SW480 (cell line): ENCODE data around the gene SETD9.
A peak's percentile ranks its signal among the peaks of the same experiment; 100 is the strongest.

ENCODE experiments used
- DNase-seq: peaks from one replicate; pipeline ENCODE4 v3.0.0-alpha.2; 2016; ENCODE audit warnings: low spot score

The SETD9 gene

GRCh38 chr5:56938858-56939257 lies 29.5 kb downstream of the SETD9 start:
- no peak for DNase-seq

DNA sequence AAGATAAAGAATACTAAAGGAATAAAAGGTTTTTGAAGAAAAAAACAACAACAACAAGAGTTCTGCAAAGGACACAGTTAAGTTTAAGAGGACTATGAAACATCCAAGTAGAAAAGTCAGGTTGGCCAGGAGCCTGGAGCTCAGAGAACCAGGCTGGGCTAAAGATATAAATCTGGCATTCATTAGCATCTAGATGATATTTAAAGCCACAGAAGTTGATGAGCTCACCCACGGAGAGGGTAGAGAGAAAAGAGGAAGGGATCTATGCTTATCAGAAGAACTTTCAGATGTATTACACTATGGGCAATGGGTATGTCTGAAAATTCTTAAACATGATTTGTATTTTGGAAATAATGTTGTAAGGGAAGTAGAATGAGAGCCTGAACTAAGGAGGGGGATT lies 32.6 kb downstream of the SETD9 start:
- DNase-seq, result no peak

- DNase-seq, result no peak
These were observed 37.7 kb downstream of the SETD9 start for GRCh38 chr5:56947052-56947451.

GRCh38 chr5:56950626-56951125 lies 41.3 kb downstream of the SETD9 start:
- DNase-seq, result peak; percentile 47

DNA sequence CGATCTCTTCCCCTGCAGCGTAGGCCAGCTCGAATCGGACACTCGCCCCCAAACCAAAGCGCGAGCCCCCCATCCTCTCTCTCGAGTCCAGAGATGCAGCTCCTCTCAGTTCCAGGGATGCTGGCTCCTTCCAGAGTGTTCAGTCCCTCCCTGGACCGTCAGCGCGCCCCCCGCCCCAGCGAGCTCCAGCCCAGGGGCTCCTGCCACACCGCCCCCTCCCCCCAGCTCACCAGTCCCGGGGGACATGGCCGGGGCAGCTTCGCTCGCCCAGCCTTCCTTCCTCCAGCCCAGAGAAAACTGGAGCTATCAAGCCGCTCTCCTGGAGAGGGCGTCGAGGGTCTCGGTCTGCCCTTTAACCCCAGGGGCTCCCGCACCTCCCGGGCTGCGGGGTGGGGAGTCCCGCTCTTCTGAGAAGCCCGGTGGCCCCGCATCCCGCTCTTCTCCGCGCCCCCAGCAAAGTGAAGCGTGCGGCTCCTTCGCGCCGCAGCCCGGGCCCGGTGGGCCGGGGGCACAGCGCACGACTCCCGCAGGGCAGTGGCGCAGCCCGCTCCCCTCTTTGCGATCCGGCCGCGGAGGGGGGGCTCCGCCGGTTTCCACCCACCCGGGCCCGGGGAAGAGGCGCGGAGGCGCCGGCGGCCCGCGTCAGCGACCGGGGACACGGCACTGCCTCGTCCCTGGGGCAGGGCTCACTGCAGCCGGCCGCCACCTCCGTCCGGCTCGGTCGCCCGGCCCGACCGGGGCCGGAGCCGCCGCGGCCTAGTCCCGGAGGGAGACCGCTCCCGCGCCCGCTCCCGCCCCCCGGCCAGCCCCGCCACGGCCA lies 41.9 kb downstream of the SETD9 start:
- DNase-seq, result peak; percentile 22

DNA sequence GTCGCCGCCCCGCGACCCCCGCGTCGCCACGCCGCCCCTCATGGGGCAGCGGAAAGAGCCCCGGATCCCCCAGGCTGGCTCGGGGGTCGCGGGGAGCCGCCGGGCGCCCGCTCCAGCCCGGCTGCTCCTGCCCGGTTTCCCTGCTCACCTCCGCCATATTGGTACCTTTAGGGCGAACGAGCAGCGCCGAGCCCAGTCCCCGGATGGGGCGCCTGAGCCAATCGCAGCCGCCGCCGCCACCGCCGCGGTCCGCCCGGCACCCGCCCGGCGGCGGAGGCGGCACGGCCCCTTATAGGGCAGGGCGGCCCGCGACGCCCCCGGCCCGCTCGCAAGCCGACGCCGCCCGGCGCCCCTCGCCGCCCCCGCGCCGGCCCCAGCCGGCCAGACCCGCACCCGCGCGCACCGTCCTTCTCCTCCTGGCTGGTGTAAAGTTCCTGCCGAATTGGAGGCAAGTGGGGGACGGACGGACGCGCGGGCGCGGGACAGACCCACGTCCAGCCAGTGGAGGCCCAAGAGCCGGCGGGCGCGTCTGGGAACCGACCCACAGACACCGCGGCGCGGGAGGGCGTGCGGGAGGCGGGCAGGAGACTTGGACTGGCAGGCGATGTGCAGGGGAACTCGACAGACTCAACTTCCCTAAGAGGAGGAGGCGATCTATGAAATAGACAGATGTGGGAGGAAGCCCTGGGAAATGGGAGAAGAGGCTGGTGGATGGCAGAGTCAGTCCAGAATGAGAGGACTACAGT lies 42.7 kb downstream of the SETD9 start, which contains the start of gene MIER3:
MIER3 (minus strand) TSS at position 178 of the 746 bp plus-strand sequence; CDS start at position 157, 21 bp downstream.
- DNase-seq, result peak; percentile 73

DNA sequence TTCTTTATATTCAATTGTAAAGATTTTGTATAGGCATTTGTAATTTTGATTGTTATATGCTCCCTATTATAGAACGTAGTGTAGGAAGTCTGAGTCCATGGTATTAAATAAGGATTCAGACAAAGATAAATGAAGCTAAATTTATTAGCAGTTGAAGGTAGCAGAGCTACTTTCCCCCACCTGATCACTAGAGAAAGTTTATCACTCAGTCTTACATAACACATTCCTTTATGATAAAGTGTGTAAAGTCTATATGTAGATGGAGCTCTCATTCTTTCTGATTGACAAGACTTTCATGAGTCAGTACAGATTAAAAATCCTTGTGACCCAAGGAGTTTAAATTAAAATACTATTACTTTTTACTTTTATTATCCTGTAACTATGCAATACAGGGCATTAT lies 44.9 kb downstream of the SETD9 start:
- DNase-seq, result no peak

DNA sequence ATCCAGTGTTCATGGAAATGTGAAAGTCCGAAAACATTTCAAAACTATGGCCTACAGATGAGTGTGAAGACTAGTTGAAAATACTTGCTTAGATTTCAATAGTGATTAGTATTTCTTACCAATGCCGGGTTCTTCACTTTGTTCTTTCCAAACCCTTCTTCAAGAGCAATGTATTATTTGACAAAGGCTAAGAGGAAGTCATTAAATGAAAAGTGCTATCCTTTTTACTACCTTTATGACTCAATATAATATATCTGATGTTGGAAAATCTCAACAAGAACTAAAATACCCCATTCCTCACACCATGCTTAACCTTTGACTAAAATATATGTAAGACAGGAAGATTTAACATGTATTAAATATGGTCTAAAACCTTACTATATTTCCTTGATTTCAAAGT lies 49.2 kb downstream of the SETD9 start:
- DNase-seq, result no peak

- no peak for DNase-seq
These were observed 49.9 kb downstream of the SETD9 start for GRCh38 chr5:56959326-56959725.

DNA sequence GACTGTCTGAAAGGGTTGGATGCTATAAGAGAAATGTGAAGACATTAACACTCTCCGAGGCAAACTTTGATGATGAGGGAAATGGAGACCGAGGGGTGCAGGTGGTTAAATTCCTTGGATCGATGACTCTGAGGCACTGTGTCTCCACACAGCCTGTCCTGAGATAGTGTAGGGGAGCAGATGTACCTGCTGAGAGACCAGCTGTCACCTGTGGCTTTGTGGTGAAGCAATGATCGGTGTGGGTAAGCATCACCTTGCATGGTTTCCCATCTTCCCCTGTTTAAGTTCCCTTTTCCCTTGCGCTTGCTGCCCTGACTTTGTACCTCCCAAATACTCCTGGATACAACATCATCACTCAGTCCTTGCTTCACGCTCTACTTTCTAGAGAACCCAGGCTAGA lies 52.4 kb downstream of the SETD9 start:
- DNase-seq, result no peak

DNA sequence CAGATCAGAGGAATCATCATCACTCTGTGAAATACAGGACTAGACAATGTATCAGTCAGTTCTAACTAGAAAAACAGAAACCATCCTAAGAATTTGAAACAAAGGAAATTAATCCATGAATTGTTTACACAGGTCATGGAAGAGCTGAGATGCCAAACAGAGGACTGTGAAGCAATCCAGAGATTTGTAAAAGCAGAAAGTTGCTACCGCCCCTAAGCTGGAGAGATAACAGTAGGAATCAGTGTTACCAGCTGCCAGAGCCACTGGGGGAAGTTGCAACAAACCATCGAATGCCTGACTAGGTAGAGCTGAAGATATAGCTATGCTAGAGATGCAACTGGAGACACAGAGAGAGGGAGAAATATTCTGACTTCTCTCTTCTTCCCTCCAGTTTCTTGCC lies 52.9 kb downstream of the SETD9 start:
- DNase-seq, result no peak

- no peak for DNase-seq
These were observed 53.9 kb downstream of the SETD9 start for GRCh38 chr5:56963246-56963645.

- no peak for DNase-seq
These were observed 54.8 kb downstream of the SETD9 start for GRCh38 chr5:56964173-56964572.
